Measurements from ENCODE around the gene RBMS1. TPM values are rescaled to one million over a fixed set of nuclear protein-coding genes. Genes with fewer than 3 reads are reported as not detected.
"Not testable (repeated sequence)": the region's sequence is repeated elsewhere in the genome, so short reads cannot be mapped to it uniquely, and the experiment has no call there.

RBMS1 gene
- polyA plus RNA-seq, 3 donors, result 129 to 146 (median 130) TPM

GRCh38 chr2:160473468-160474318 lies 19.9 kb downstream of the RBMS1 start:
- no peak for DNase-seq (ENCODE audit: low read depth in 3 of 3, low spot score in 2 of 3)

GRCh38 chr2:160472839-160473251 lies 20.8 kb downstream of the RBMS1 start:
- DNase-seq (ENCODE audit: low read depth in 3 of 3, low spot score in 2 of 3), result no peak

- no peak for DNase-seq (ENCODE audit: low read depth in 3 of 3, low spot score in 2 of 3)
These were observed 21.7 kb downstream of the RBMS1 start for GRCh38 chr2:160471950-160472349.

GRCh38 chr2:160469621-160470204 lies 23.9 kb downstream of the RBMS1 start:
- DNase-seq (ENCODE audit: low read depth in 3 of 3, low spot score in 2 of 3), result no peak

GRCh38 chr2:160469164-160469563 lies 24.4 kb downstream of the RBMS1 start:
- no peak for DNase-seq (ENCODE audit: low read depth in 3 of 3, low spot score in 2 of 3)

- no peak for DNase-seq (ENCODE audit: low read depth in 3 of 3, low spot score in 2 of 3)
These were observed 26.5 kb downstream of the RBMS1 start for GRCh38 chr2:160467086-160467485.

- no peak for DNase-seq (ENCODE audit: low read depth in 3 of 3, low spot score in 2 of 3)
These were observed 28.2 kb downstream of the RBMS1 start for GRCh38 chr2:160465406-160465805.

- DNase-seq (ENCODE audit: low read depth in 3 of 3, low spot score in 2 of 3), result no peak
These were observed 28.6 kb downstream of the RBMS1 start for GRCh38 chr2:160465002-160465401.

GRCh38 chr2:160464017-160464416 lies 29.6 kb downstream of the RBMS1 start:
- DNase-seq (ENCODE audit: low read depth in 3 of 3, low spot score in 2 of 3), result no peak

GRCh38 chr2:160463245-160463644 lies 30.4 kb downstream of the RBMS1 start:
- DNase-seq (ENCODE audit: low read depth in 3 of 3, low spot score in 2 of 3), result no peak

GRCh38 chr2:160460333-160460731 lies 33.3 kb downstream of the RBMS1 start:
- DNase-seq (ENCODE audit: low read depth in 3 of 3, low spot score in 2 of 3), result no peak

- DNase-seq (ENCODE audit: low read depth in 3 of 3, low spot score in 2 of 3), result no peak
These were observed 33.9 kb downstream of the RBMS1 start for GRCh38 chr2:160459538-160460332.

GRCh38 chr2:160458718-160459453 lies 34.7 kb downstream of the RBMS1 start:
- DNase-seq (ENCODE audit: low read depth in 3 of 3, low spot score in 2 of 3), result no peak

- DNase-seq (ENCODE audit: low read depth in 3 of 3, low spot score in 2 of 3), result no peak
These were observed 36.0 kb downstream of the RBMS1 start for GRCh38 chr2:160457588-160457987.

- DNase-seq (ENCODE audit: low read depth in 3 of 3, low spot score in 2 of 3), result no peak
These were observed 39.4 kb downstream of the RBMS1 start for GRCh38 chr2:160454070-160454797.

- no peak for DNase-seq (ENCODE audit: low read depth in 3 of 3, low spot score in 2 of 3)
These were observed 40.3 kb downstream of the RBMS1 start for GRCh38 chr2:160453111-160453820.

GRCh38 chr2:160450486-160450885 lies 43.1 kb downstream of the RBMS1 start:
- no peak for DNase-seq (ENCODE audit: low read depth in 3 of 3, low spot score in 2 of 3)

- not testable (repeated sequence) for DNase-seq (ENCODE audit: low read depth in 3 of 3, low spot score in 2 of 3)
These were observed 44.8 kb downstream of the RBMS1 start for GRCh38 chr2:160448821-160449220.

GRCh38 chr2:160445673-160446072 lies 47.9 kb downstream of the RBMS1 start:
- DNase-seq (ENCODE audit: low read depth in 3 of 3, low spot score in 2 of 3), result no peak
